ENCODE measurements around the gene HIF1A. TPM values are rescaled to one million over a fixed set of nuclear protein-coding genes. Genes with fewer than 3 reads are reported as not detected.
A peak's percentile ranks its signal among the peaks of the same experiment; 100 is the strongest.

HIF1A gene
- total and polyA plus RNA-seq, 4 donors: 15.4 to 79.2 (median 34.8) TPM

GRCh38 chr14:61653507-61653906, 41.8 kb upstream of the HIF1A start:
- H3K9ac ChIP-seq (ENCODE audit: low read depth in 1 of 2, low read length in 2 of 2): no peak overlapping the region
- peaks cover 0 to 3% (median 0%) of the 10 kb centered on the region in 4 donors for H3K4me1 ChIP-seq (ENCODE audit: control insufficient read depth in 4 of 4, insufficient read depth in 4 of 4, low read length in 3 of 4)
- peak overlapping the region in 1 of 2 donors; percentile 18 for H3K27ac ChIP-seq (ENCODE audit: low read depth in 1 of 2, low read length in 2 of 2)
- 46% methylated on average over 6 of the region's 6 CpGs for WGBS
- no peak overlapping the region for H3K4me3 ChIP-seq (ENCODE audit: low read depth in 1 of 3, low read length in 3 of 3)
- no peak for DNase-seq (ENCODE audit: low spot score)
- H3K27me3 ChIP-seq (ENCODE audit: control insufficient read depth in 4 of 4, insufficient read depth in 4 of 4, low read length in 3 of 4): no peaks in the 10 kb centered on the region
- no peaks in the 10 kb centered on the region for H3K9me3 ChIP-seq (ENCODE audit: control insufficient read depth in 4 of 4, low read length in 3 of 4)
- H3K36me3 ChIP-seq (ENCODE audit: control insufficient read depth in 4 of 4, insufficient read depth in 3 of 4, low read depth in 1 of 4, low read length in 3 of 4): no peaks in the 10 kb centered on the region
- no peak for TF ChIP-seq SP1 (IDR thresholded peaks at IDR 0.05)
- TF ChIP-seq CTCF (IDR thresholded peaks at IDR 0.05; ENCODE audit: low read depth, low read length, missing input control): no peak
- TF ChIP-seq YY1 (IDR thresholded peaks at IDR 0.05): no peak
- TF ChIP-seq RXRA (IDR thresholded peaks at IDR 0.05): no peak
- no peak for TF ChIP-seq HNF4G (IDR thresholded peaks at IDR 0.05)
- TF ChIP-seq NR2F2 (IDR thresholded peaks at IDR 0.05): peak; percentile 71
- TF ChIP-seq MAX (IDR thresholded peaks at IDR 0.05): peak; percentile 32
- TF ChIP-seq FOXA1 (IDR thresholded peaks at IDR 0.05): no peak
- no peak for TF ChIP-seq REST (IDR thresholded peaks at IDR 0.05)
- TF ChIP-seq GABPA (IDR thresholded peaks at IDR 0.05 in 1 of 2, conservative IDR thresholded peaks at IDR 0.05 in 1 of 2): no peak
- no peak for TF ChIP-seq ATF3 (IDR thresholded peaks at IDR 0.05)
- no peak for TF ChIP-seq FOXA2 (IDR thresholded peaks at IDR 0.05)
- TF ChIP-seq TAF1 (conservative IDR thresholded peaks at IDR 0.05): no peak
- TF ChIP-seq ZBTB33 (IDR thresholded peaks at IDR 0.05): no peak
- TF ChIP-seq EGR1 (IDR thresholded peaks at IDR 0.05; ENCODE audit: low read depth in 2 of 2): no peak
- TF ChIP-seq HNF4A (conservative IDR thresholded peaks at IDR 0.05): no peak
- peak in 1 of 2 donors; percentile 19 for TF ChIP-seq RAD21 (IDR thresholded peaks at IDR 0.05)
- TF ChIP-seq JUND (IDR thresholded peaks at IDR 0.05): no peak

Measured in liver (tissue), 9 donors.